Measurements from ENCODE around the gene DLK2.
"Not testable (repeated sequence)": the region's sequence is repeated elsewhere in the genome, so short reads cannot be mapped to it uniquely, and the experiment has no call there.

The DLK2 gene

GRCh38 chr6:43412541-43412940 is 42.8 kb downstream of the DLK2 start:
- no peak for ATAC-seq (ENCODE audit: low read depth)
- no peak for DNase-seq (ENCODE audit: low spot score in 2 of 2)
- H3K27ac Mint-ChIP-seq = no peak overlapping the region

GRCh38 chr6:43410776-43411175 is 44.6 kb downstream of the DLK2 start:
- H3K4me3 Mint-ChIP-seq; ATAC-seq (ENCODE audit: low read depth); H3K9me3 Mint-ChIP-seq; DNase-seq (ENCODE audit: low spot score in 2 of 2); H3K27ac Mint-ChIP-seq; H3K4me1 Mint-ChIP-seq; H3K36me3 Mint-ChIP-seq: not testable (repeated sequence)
- H3K27me3 Mint-ChIP-seq = peaks cover 10% of the 10 kb centered on the region

More at GRCh38 chr6:43412541-43412940, 42.8 kb downstream of the DLK2 start:
- peaks cover 12% of the 10 kb centered on the region for H3K27me3 Mint-ChIP-seq
- peaks cover 1% of the 10 kb centered on the region for H3K9me3 Mint-ChIP-seq
- no peak overlapping the region for H3K4me3 Mint-ChIP-seq
- H3K4me1 Mint-ChIP-seq = peaks cover 2% of the 10 kb centered on the region
- H3K36me3 Mint-ChIP-seq = peaks cover 1% of the 10 kb centered on the region

- no peak overlapping the region for H3K27ac Mint-ChIP-seq
- ATAC-seq (ENCODE audit: low read depth) = no peak
- no peak overlapping the region for H3K4me3 Mint-ChIP-seq
- H3K9me3 Mint-ChIP-seq = peaks cover 1% of the 10 kb centered on the region
- H3K36me3 Mint-ChIP-seq = peaks cover 1% of the 10 kb centered on the region
- DNase-seq (ENCODE audit: low spot score in 2 of 2) = no peak
- H3K4me1 Mint-ChIP-seq = no peaks in the 10 kb centered on the region
- H3K27me3 Mint-ChIP-seq = peaks cover 20% of the 10 kb centered on the region
Observed at GRCh38 chr6:43408259-43408658, 47.1 kb downstream of the DLK2 start.

- Mint-ChIP-seq H3K4me3 (no peak overlapping the region), H3K9me3 (peaks cover 1% of the 10 kb centered on the region), H3K27me3 (peaks cover 20% of the 10 kb centered on the region), H3K36me3 (peaks cover 1% of the 10 kb centered on the region), H3K4me1 (no peaks in the 10 kb centered on the region), H3K27ac (no peak overlapping the region)
- no peak for DNase-seq (ENCODE audit: low spot score in 2 of 2)
- no peak for ATAC-seq (ENCODE audit: low read depth)
Observed at GRCh38 chr6:43407296-43407695, 48.1 kb downstream of the DLK2 start.

- Mint-ChIP-seq H3K36me3 (peaks cover 1% of the 10 kb centered on the region), H3K27ac (no peak overlapping the region), H3K4me1 (peaks cover 3% of the 10 kb centered on the region), H3K4me3 (no peak overlapping the region), H3K9me3 (peaks cover 1% of the 10 kb centered on the region), H3K27me3 (peaks cover 23% of the 10 kb centered on the region)
- DNase-seq (ENCODE audit: low spot score in 2 of 2) (no peak), ATAC-seq (ENCODE audit: low read depth) (no peak)
Observed at GRCh38 chr6:43405354-43405753, 50.0 kb downstream of the DLK2 start.

GRCh38 chr6:43402820-43403219 is 52.5 kb downstream of the DLK2 start:
- H3K4me1 Mint-ChIP-seq = peaks cover 3% of the 10 kb centered on the region
- no peak overlapping the region for H3K4me3 Mint-ChIP-seq
- H3K36me3 Mint-ChIP-seq = peaks cover 1% of the 10 kb centered on the region
- H3K27ac Mint-ChIP-seq = no peak overlapping the region
- ATAC-seq (ENCODE audit: low read depth) (no peak), DNase-seq (ENCODE audit: low spot score in 2 of 2) (no peak)
- peaks cover 1% of the 10 kb centered on the region for H3K9me3 Mint-ChIP-seq
- peaks cover 18% of the 10 kb centered on the region for H3K27me3 Mint-ChIP-seq

GRCh38 chr6:43401730-43402129 is 53.6 kb downstream of the DLK2 start:
- Mint-ChIP-seq H3K4me3 (no peak overlapping the region), H3K36me3 (peaks cover 1% of the 10 kb centered on the region), H3K4me1 (peaks cover 4% of the 10 kb centered on the region), H3K27ac (no peak overlapping the region), H3K9me3 (peaks cover 1% of the 10 kb centered on the region), H3K27me3 (peaks cover 14% of the 10 kb centered on the region)
- DNase-seq (ENCODE audit: low spot score in 2 of 2) (no peak), ATAC-seq (ENCODE audit: low read depth) (no peak)
